Caco-2 (cell line): ENCODE results near the gene OR6C65. TPM values are rescaled to one million over a fixed set of nuclear protein-coding genes. Genes with fewer than 3 reads are reported as not detected.
"Not testable (repeated sequence)": the region's sequence is repeated elsewhere in the genome, so short reads cannot be mapped to it uniquely, and the experiment has no call there.

Experiments used
- BruUV-seq: library from RNA; stranded (reverse); fragments of 400-500 nt; replicated peaks from 2 replicates; lab custom pipeline; 2021; lab: Mats Ljungman, UMichigan
- CTCF ChIA-PET: fragments of 300-600 bp; sonication (Branson Sonifier 250); formaldehyde crosslinking; loops from one replicate; lab custom pipeline; 2022; ENCODE audit warnings: antibody characterized with exemption; lab: Charles Lee
- POLR2A ChIA-PET: fragments of 300-600 bp; sonication (Branson Sonifier 250); formaldehyde crosslinking; loops from one replicate; lab custom pipeline; 2022; ENCODE audit warnings: antibody characterized with exemption; lab: Charles Lee
- DNase-seq, 2 experiments: peaks; one replicate each; pipeline versions ENCODE4 v3.0.0 to v3.0.0-alpha.2; 2020 to 2022
- H3K27me3 ChIP-seq: replicated peaks from 2 replicates; pipeline ENCODE4 v1.6.0; 2011; ENCODE audit warnings: low read length; ENCODE audit not compliant: control insufficient read depth, insufficient read depth
- H3K36me3 ChIP-seq: 2 replicates; pipeline ENCODE4 v1.5.1; 2011; ENCODE audit warnings: low read length; ENCODE audit not compliant: control insufficient read depth, insufficient read depth
- H3K4me1 ChIP-seq: fragments of 250-450 bp; sonication (Bioruptor Pico); 2 replicates; pipeline ENCODE4 v1.5.1; 2020; ENCODE audit warnings: mild to moderate bottlenecking
- H3K4me3 ChIP-seq: 2 replicates; pipeline ENCODE4 v1.5.1; 2011; ENCODE audit warnings: low read depth, mild to moderate bottlenecking, control low read depth, low read length
- H3K9me3 ChIP-seq: fragments of 250-450 bp; sonication (Bioruptor Pico); 2 replicates; pipeline ENCODE4 v1.5.1; 2020; ENCODE audit warnings: mild to moderate bottlenecking, moderate library complexity
- H3K27ac Mint-ChIP-seq: one replicate; pipeline ENCODE4 v1.8.0; 2022; ENCODE audit warnings: mixed read lengths; ENCODE audit not compliant: unreplicated experiment
- H3K27me3 Mint-ChIP-seq: one replicate; pipeline ENCODE4 v1.8.0; 2022; ENCODE audit warnings: mixed read lengths; ENCODE audit not compliant: insufficient read depth, unreplicated experiment
- H3K36me3 Mint-ChIP-seq: one replicate; pipeline ENCODE4 v1.8.0; 2022; ENCODE audit warnings: mild to moderate bottlenecking, mixed read lengths; ENCODE audit not compliant: insufficient read depth, unreplicated experiment
- H3K4me1 Mint-ChIP-seq: one replicate; pipeline ENCODE4 v1.8.0; 2022; ENCODE audit warnings: low read depth, mixed read lengths; ENCODE audit not compliant: unreplicated experiment
- H3K4me3 Mint-ChIP-seq: one replicate; pipeline ENCODE4 v1.8.0; 2022; ENCODE audit warnings: mild to moderate bottlenecking, moderate library complexity, mixed read lengths; ENCODE audit not compliant: unreplicated experiment
- H3K9me3 Mint-ChIP-seq: one replicate; pipeline ENCODE4 v1.8.0; 2022; ENCODE audit warnings: mixed read lengths; ENCODE audit not compliant: unreplicated experiment
- intact Hi-C: fragments of 100-400 bp; cut with micrococcal nuclease; formaldehyde crosslinking; loops from one replicate; pipeline ENCODE4 v1.10.0; 2022; ENCODE audit not compliant: unreplicated experiment
- total RNA-seq: library from RNA; stranded (reverse); gene quantifications from 2 replicates; pipeline ENCODE4 v1.2.3, GENCODE V29; 2022
- TF ChIP-seq, protein P1 (sequence below), 2 experiments: fragments of 200-600 bp in 1 of 2; IDR thresholded peaks; 1 replicate in 1 of 2; 2 replicates in 1 of 2; pipeline versions ENCODE4 v1.5.1 to v1.8.0; 2011 to 2022; ENCODE audit warnings: antibody characterized with exemption in 1 of 2, control low read depth in 1 of 2, inconsistent platforms in 1 of 2, low read depth in 1 of 2, low read length in 1 of 2, mild to moderate bottlenecking in 1 of 2, moderate library complexity in 1 of 2; ENCODE audit not compliant: insufficient read depth in 1 of 2, severe bottlenecking in 1 of 2, unreplicated experiment in 1 of 2

The OR6C65 gene
- total RNA-seq, 1 experiment from 2014 or later: not detected

DNA sequence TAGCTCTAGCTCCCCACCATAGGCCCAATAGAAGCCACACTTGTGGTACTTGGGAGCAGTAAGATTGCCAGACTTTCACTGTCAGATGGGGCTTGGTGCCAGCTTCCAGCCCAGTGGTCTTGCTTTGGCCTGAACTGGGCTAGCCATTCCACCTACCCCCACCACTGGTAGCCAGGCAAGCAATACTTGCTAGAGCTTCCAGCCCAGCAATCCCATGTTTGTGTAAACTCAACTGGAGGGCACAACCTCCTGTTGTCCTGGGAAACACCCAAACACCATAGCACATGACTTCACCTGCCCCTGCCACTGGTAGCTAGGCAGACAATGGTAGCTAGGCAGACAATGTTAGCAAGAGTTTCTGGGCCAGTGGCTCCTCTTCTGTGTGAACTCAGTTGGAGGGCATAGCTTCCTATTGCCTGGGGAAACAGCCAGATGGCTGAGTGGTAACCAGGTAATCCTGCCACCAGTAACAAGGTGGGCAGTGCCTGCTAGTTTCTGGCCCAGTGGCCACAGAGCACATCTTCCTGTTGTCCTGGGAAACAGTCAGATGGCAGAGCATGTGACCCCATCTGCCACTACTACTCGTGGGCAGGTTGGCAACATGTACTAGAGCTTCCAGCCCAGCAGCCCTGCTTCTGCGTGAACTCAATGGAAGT is 20.1 kb downstream of the OR6C65 start:
- Histone ChIP-seq H3K4me3 (no peak overlapping the region), H3K36me3 (no peaks in the 10 kb centered on the region), H3K4me1 (no peaks in the 10 kb centered on the region), H3K9me3 (peaks cover 3% of the 10 kb centered on the region; the same call in 1 of the 2 replicates), H3K27me3 (no peaks in the 10 kb centered on the region)
- no peak for DNase-seq
- no peaks in the 10 kb centered on the region for H3K9me3 Mint-ChIP-seq
- POLR2A ChIA-PET: no interaction called here
- H3K27me3 Mint-ChIP-seq: no peaks in the 10 kb centered on the region
- H3K4me1 Mint-ChIP-seq: no peaks in the 10 kb centered on the region
- TF ChIP-seq, protein P1, sequence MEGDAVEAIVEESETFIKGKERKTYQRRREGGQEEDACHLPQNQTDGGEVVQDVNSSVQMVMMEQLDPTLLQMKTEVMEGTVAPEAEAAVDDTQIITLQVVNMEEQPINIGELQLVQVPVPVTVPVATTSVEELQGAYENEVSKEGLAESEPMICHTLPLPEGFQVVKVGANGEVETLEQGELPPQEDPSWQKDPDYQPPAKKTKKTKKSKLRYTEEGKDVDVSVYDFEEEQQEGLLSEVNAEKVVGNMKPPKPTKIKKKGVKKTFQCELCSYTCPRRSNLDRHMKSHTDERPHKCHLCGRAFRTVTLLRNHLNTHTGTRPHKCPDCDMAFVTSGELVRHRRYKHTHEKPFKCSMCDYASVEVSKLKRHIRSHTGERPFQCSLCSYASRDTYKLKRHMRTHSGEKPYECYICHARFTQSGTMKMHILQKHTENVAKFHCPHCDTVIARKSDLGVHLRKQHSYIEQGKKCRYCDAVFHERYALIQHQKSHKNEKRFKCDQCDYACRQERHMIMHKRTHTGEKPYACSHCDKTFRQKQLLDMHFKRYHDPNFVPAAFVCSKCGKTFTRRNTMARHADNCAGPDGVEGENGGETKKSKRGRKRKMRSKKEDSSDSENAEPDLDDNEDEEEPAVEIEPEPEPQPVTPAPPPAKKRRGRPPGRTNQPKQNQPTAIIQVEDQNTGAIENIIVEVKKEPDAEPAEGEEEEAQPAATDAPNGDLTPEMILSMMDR (IDR thresholded peaks at IDR 0.05; ENCODE audit: insufficient read depth in 1 of 2, low read depth in 1 of 2, low read length in 1 of 2, severe bottlenecking in 1 of 2, unreplicated experiment in 1 of 2): no peak
- no peak overlapping the region for H3K4me3 Mint-ChIP-seq
- BruUV-seq: no TSS peak
- intact Hi-C loops: no loop called here
- no peaks in the 10 kb centered on the region for H3K36me3 Mint-ChIP-seq
- CTCF ChIA-PET: no interaction called here
- no peak overlapping the region for H3K27ac Mint-ChIP-seq

DNA sequence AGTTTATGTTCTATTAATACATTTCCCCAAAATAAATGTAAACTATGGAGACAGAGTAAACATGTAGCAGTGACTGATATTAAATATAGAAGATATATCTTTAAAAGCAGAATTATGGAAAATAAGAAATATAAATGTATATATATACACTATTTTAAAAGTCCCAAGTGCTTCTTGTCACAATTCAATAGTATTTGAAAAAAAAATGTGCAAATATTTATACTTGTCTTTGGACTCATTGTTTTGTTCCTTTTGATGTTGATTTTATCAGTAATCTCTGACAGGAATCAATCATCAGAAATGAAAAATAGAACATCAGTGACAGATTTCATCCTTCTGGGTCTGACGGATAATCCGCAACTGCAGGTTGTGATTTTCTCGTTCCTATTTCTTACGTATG is 25.6 kb downstream of the OR6C65 start, which contains the start of gene OR6C76:
OR6C76 (plus strand) TSS at position 301 of the 400 bp plus-strand sequence; CDS start at position 301, 0 bp downstream.
- no TSS peak for BruUV-seq
- CTCF ChIA-PET: no interaction called here
- H3K27ac Mint-ChIP-seq: no peak within 1 kb of the TSS
- H3K4me1 Mint-ChIP-seq: no peaks in the 10 kb centered on the region
- intact Hi-C loops: no loop called here
- Histone ChIP-seq H3K4me1 (no peaks in the 10 kb centered on the region), H3K9me3 (no peaks in the 10 kb centered on the region), H3K4me3 (no peak within 1 kb of the TSS), H3K36me3 (no peaks in the 10 kb centered on the region), H3K27me3 (no peaks in the 10 kb centered on the region)
- DNase-seq: no peak
- H3K4me3 Mint-ChIP-seq: no peak within 1 kb of the TSS
- TF ChIP-seq, protein P1 (IDR thresholded peaks at IDR 0.05; ENCODE audit: insufficient read depth in 1 of 2, low read depth in 1 of 2, low read length in 1 of 2, severe bottlenecking in 1 of 2, unreplicated experiment in 1 of 2): no peak
- no peaks in the 10 kb centered on the region for H3K36me3 Mint-ChIP-seq
- H3K27me3 Mint-ChIP-seq: no peaks in the 10 kb centered on the region
- POLR2A ChIA-PET: no interaction called here
- peaks cover 1% of the 10 kb centered on the region for H3K9me3 Mint-ChIP-seq

DNA sequence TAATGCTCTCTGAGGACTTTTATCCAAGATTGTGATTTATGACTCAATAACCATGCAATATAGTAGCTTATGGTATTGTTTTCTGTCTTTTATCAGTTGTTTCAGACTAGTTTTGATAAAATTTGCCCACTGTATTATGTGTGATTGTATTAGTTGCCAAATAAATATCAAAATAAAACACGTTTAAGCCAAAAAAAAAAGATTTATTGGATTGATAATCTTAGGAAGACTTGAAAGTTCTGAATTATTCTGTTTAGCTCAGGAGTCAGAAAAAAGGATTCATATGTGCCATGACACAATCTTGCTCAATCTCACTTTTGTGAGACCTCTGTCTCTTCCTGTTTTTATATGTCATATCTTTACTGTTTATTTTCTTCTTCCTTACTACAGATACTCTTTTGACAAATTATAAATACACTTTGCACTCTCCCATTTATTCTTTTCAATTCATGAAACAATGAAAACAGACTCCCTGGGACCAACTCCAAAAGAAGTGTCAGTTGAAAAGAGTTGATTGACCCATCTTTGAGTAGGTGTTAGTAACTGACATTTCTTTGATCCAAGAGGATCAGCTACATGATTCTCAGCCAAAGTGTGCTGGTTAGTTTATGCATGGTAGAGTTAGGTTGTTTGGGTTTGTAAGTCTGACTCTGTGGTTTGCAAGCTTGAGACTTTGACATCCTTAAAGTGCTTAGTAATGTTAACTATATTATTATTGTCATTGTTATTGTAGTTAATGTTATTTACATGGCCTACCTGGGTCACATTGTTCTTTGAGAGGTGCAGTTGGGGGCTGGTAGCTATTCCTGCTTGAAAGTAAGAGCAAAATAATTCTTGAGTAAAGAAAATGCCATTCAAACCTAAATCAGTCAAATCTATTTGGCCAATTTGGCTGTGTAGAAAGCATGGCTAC is 28.3 kb downstream of the OR6C65 start:
- Histone ChIP-seq H3K9me3 (no peaks in the 10 kb centered on the region), H3K36me3 (no peaks in the 10 kb centered on the region), H3K4me3 (no peak overlapping the region), H3K27me3 (no peaks in the 10 kb centered on the region), H3K4me1 (no peaks in the 10 kb centered on the region)
- no peak for DNase-seq
- ChIA-PET CTCF (no interaction called here), POLR2A (no interaction called here)
- H3K4me3 Mint-ChIP-seq: no peak overlapping the region
- TF ChIP-seq, protein P1 (IDR thresholded peaks at IDR 0.05; ENCODE audit: insufficient read depth in 1 of 2, low read depth in 1 of 2, low read length in 1 of 2, severe bottlenecking in 1 of 2, unreplicated experiment in 1 of 2): no peak
- peaks cover 12% of the 10 kb centered on the region for H3K9me3 Mint-ChIP-seq
- intact Hi-C loops: no loop called here
- BruUV-seq: no TSS peak
- no peaks in the 10 kb centered on the region for H3K27me3 Mint-ChIP-seq
- no peaks in the 10 kb centered on the region for H3K4me1 Mint-ChIP-seq
- no peak overlapping the region for H3K27ac Mint-ChIP-seq
- no peaks in the 10 kb centered on the region for H3K36me3 Mint-ChIP-seq

DNA sequence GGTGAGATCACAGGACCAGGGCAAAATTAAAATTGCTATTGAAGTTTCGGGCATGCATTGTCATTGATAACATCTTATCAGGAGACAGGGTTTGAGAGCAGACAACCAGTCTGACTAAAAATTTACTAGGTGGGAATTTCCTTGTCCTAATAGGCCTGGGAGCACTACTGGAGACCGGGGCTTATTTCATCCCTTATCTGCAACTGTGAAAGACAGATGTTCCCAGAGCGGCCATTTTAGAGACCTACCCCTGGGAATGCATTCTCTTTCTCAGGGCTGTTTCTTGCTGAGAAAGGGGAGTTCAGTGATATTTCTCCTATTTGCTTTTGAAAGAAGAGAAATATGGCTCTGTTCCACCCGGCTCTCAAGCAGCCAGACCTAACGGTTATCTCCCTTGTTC is 40.9 kb downstream of the OR6C65 start:
- peaks cover 18% of the 10 kb centered on the region for H3K9me3 Mint-ChIP-seq
- H3K9me3 ChIP-seq, H3K27me3 ChIP-seq, H3K36me3 ChIP-seq, DNase-seq, CTCF ChIA-PET, H3K4me1 ChIP-seq, H3K27ac Mint-ChIP-seq, BruUV-seq, H3K36me3 Mint-ChIP-seq, POLR2A ChIA-PET, intact Hi-C loops, H3K27me3 Mint-ChIP-seq, H3K4me3 Mint-ChIP-seq, H3K4me1 Mint-ChIP-seq, H3K4me3 ChIP-seq: not testable (repeated sequence)
